Measurements from ENCODE around the gene FFAR1. TPM values are rescaled to one million over a fixed set of nuclear protein-coding genes. Genes with fewer than 3 reads are reported as not detected.

FFAR1 gene
- polyA plus RNA-seq, 1 of the 3 experiments (the other 2 are of a cell fraction), result not detected

DNA sequence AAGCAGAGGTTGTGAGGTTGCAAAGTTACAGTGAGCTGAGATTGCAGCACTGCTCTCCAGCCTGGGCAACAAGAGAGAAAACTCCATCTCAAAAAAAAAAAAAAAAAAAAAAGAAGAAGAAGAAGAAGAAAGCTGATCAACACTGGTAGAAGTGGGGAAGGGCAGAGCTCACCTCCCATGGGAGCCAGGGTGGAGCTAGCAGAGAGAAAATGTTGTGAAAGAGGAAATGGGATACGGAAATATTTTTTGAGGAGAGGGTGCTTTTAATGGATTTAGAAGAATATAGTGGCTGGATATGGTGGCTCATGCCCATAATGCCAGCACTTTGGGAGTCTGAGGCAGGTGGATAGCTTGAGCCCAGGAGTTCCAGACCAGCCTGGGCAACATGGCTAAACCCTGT is 30.0 kb downstream of the FFAR1 start:
- H3K4me2 ChIP-seq, result no peak overlapping the region
- no peaks in the 10 kb centered on the region for H3K79me2 ChIP-seq (ENCODE audit: insufficient read depth)
- H4K20me1 ChIP-seq (ENCODE audit: insufficient read depth), result no peaks in the 10 kb centered on the region
- no peaks in the 10 kb centered on the region for H3K4me1 ChIP-seq (ENCODE audit: control insufficient read depth in 1 of 2, insufficient read depth in 2 of 2, low read depth in 1 of 2, low read length in 1 of 2)
- no peak overlapping the region for H3K9ac ChIP-seq
- H3K9me3 ChIP-seq, result no peaks in the 10 kb centered on the region
- H3K36me3 ChIP-seq (replicated peaks in 1 of 2; ENCODE audit: control insufficient read depth in 1 of 2, insufficient read depth in 2 of 2, low read length in 1 of 2), result no peaks in the 10 kb centered on the region
- H3K27me3 ChIP-seq (ENCODE audit: insufficient read depth), result peaks cover 25% of the 10 kb centered on the region; the same call in 1 of the 2 replicates
- no peaks in the 10 kb centered on the region for H3F3A ChIP-seq (replicated peaks; ENCODE audit: insufficient read depth)
- no peak overlapping the region for H3K4me3 ChIP-seq (ENCODE audit: low read depth in 2 of 2, low read length in 1 of 2)
- H3K27ac ChIP-seq (ENCODE audit: low read depth in 2 of 2, low read length in 1 of 2), result no peak overlapping the region
- POLR2A ChIA-PET, result no interaction called here
- H3K9me2 ChIP-seq, result no peaks in the 10 kb centered on the region
- 16% methylated on average over 1 of the region's 1 CpG for WGBS (ENCODE audit: low lambda C conversion rate)
- TF ChIP-seq, protein P1, sequence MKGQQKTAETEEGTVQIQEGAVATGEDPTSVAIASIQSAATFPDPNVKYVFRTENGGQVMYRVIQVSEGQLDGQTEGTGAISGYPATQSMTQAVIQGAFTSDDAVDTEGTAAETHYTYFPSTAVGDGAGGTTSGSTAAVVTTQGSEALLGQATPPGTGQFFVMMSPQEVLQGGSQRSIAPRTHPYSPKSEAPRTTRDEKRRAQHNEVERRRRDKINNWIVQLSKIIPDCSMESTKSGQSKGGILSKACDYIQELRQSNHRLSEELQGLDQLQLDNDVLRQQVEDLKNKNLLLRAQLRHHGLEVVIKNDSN (IDR thresholded peaks at IDR 0.05; ENCODE audit: borderline replicate concordance, low read depth), result no peak
- TF ChIP-seq, protein P2, sequence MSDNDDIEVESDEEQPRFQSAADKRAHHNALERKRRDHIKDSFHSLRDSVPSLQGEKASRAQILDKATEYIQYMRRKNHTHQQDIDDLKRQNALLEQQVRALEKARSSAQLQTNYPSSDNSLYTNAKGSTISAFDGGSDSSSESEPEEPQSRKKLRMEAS (IDR thresholded peaks at IDR 0.05; ENCODE audit: low read depth), result no peak
- no peak for TF ChIP-seq FOSL2 (IDR thresholded peaks at IDR 0.05; ENCODE audit: borderline replicate concordance, low read depth)
- no peak for TF ChIP-seq YY1 (IDR thresholded peaks at IDR 0.05; ENCODE audit: low read depth)
- TF ChIP-seq, protein P3, sequence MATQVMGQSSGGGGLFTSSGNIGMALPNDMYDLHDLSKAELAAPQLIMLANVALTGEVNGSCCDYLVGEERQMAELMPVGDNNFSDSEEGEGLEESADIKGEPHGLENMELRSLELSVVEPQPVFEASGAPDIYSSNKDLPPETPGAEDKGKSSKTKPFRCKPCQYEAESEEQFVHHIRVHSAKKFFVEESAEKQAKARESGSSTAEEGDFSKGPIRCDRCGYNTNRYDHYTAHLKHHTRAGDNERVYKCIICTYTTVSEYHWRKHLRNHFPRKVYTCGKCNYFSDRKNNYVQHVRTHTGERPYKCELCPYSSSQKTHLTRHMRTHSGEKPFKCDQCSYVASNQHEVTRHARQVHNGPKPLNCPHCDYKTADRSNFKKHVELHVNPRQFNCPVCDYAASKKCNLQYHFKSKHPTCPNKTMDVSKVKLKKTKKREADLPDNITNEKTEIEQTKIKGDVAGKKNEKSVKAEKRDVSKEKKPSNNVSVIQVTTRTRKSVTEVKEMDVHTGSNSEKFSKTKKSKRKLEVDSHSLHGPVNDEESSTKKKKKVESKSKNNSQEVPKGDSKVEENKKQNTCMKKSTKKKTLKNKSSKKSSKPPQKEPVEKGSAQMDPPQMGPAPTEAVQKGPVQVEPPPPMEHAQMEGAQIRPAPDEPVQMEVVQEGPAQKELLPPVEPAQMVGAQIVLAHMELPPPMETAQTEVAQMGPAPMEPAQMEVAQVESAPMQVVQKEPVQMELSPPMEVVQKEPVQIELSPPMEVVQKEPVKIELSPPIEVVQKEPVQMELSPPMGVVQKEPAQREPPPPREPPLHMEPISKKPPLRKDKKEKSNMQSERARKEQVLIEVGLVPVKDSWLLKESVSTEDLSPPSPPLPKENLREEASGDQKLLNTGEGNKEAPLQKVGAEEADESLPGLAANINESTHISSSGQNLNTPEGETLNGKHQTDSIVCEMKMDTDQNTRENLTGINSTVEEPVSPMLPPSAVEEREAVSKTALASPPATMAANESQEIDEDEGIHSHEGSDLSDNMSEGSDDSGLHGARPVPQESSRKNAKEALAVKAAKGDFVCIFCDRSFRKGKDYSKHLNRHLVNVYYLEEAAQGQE (IDR thresholded peaks at IDR 0.05; ENCODE audit: low read depth, low read length), result no peak
- TF ChIP-seq NRF1 (IDR thresholded peaks at IDR 0.05; ENCODE audit: low read depth, low read length), result no peak
- no peak for TF ChIP-seq MXI1 (IDR thresholded peaks at IDR 0.05; ENCODE audit: low read depth, low read length)
- no peak for TF ChIP-seq CHD2 (IDR thresholded peaks at IDR 0.05; ENCODE audit: low read length, partially characterized antibody)
- TF ChIP-seq POLR2AphosphoS5 (IDR thresholded peaks at IDR 0.05; ENCODE audit: low read depth, low read length), result no peak
- no peak for TF ChIP-seq JUND (IDR thresholded peaks at IDR 0.05)
- no peak for TF ChIP-seq RXRA (IDR thresholded peaks at IDR 0.05; ENCODE audit: borderline replicate concordance, low read depth)
- TF ChIP-seq FOXJ3 (CRISPR knock-in tag; IDR thresholded peaks at IDR 0.05), result no peak
- TF ChIP-seq GABPA (IDR thresholded peaks at IDR 0.05; ENCODE audit: low read depth), result no peak
- TF ChIP-seq RFX5 (IDR thresholded peaks at IDR 0.05; ENCODE audit: low read length), result no peak
- TF ChIP-seq ZBTB33 (IDR thresholded peaks at IDR 0.05; ENCODE audit: borderline replicate concordance, low read depth), result no peak
- TF ChIP-seq TCF12 (IDR thresholded peaks at IDR 0.05), result no peak
- TF ChIP-seq, protein P4, sequence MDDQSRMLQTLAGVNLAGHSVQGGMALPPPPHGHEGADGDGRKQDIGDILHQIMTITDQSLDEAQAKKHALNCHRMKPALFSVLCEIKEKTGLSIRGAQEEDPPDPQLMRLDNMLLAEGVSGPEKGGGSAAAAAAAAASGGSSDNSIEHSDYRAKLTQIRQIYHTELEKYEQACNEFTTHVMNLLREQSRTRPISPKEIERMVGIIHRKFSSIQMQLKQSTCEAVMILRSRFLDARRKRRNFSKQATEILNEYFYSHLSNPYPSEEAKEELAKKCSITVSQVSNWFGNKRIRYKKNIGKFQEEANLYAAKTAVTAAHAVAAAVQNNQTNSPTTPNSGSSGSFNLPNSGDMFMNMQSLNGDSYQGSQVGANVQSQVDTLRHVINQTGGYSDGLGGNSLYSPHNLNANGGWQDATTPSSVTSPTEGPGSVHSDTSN (IDR thresholded peaks at IDR 0.05), result no peak
- no peak for TF ChIP-seq NFIC (IDR thresholded peaks at IDR 0.05; ENCODE audit: borderline replicate concordance)
- no peak for DNase-seq
- H2AFZ ChIP-seq (ENCODE audit: low read depth), result no peak overlapping the region
- CTCF ChIA-PET, result interaction anchor here (0.8 to 1.3 kb wide), 2 partner anchors 25 to 118 kb away, joined by 3 to 4 read pairs; no protein-coding TSS in a partner anchor

All from SK-N-SH (cell line).